MM.1S (cell line): ENCODE data around the gene FBXW10B.
"Not testable (repeated sequence)": the region's sequence is repeated elsewhere in the genome, so short reads cannot be mapped to it uniquely, and the experiment has no call there.

Experiments
- DNase-seq: peaks from one replicate; pipeline ENCODE4 v3.0.0-alpha.2; 2015
- H2AFZ ChIP-seq: fragments of 300-600 bp; sonication (generic); 2 replicates; pipeline ENCODE4 v1.6.0; 2016; ENCODE audit warnings: antibody characterized with exemption, low read length
- H3F3A ChIP-seq: fragments of 300-600 bp; sonication (generic); 2 replicates; pipeline ENCODE4 v1.6.1; 2016; ENCODE audit warnings: mild to moderate bottlenecking, antibody characterized with exemption, low read length, moderate library complexity, mixed read lengths; ENCODE audit not compliant: insufficient read depth
- H3K27ac ChIP-seq: fragments of 300-600 bp; sonication (generic); 2 replicates; pipeline ENCODE4 v1.5.1; 2016; ENCODE audit warnings: mild to moderate bottlenecking, low read length
- H3K27me3 ChIP-seq: fragments of 300-600 bp; sonication (generic); replicated peaks from 2 replicates; pipeline ENCODE4 v1.6.0; 2016; ENCODE audit warnings: low read length; ENCODE audit not compliant: insufficient read depth
- H3K36me3 ChIP-seq: fragments of 300-600 bp; sonication (generic); replicated peaks from 2 replicates; pipeline ENCODE4 v1.6.1; 2016; ENCODE audit warnings: mild to moderate bottlenecking, low read length, mixed read lengths; ENCODE audit not compliant: insufficient read depth
- H3K4me1 ChIP-seq: fragments of 300-600 bp; sonication (generic); 2 replicates; pipeline ENCODE4 v1.6.1; 2016; ENCODE audit warnings: low read length, mixed read lengths
- H3K4me2 ChIP-seq: fragments of 300-600 bp; sonication (generic); 2 replicates; pipeline ENCODE4 v1.6.0; 2016; ENCODE audit warnings: low read depth, low read length
- H3K4me3 ChIP-seq: fragments of 300-600 bp; sonication (generic); 2 replicates; pipeline ENCODE4 v1.5.1; 2016; ENCODE audit warnings: low read length, mixed read lengths
- H3K79me2 ChIP-seq: fragments of 300-600 bp; sonication (generic); 2 replicates; pipeline ENCODE4 v1.6.1; 2016; ENCODE audit warnings: mixed run types, low read length, mixed read lengths
- H3K9ac ChIP-seq: fragments of 300-600 bp; sonication (generic); 2 replicates; pipeline ENCODE4 v1.6.1; 2016; ENCODE audit warnings: low read length, mixed read lengths
- H3K9me2 ChIP-seq: fragments of 300-600 bp; sonication (generic); replicated peaks from 2 replicates; pipeline ENCODE4 v1.6.1; 2016; ENCODE audit warnings: mild to moderate bottlenecking, low read length, mixed read lengths; ENCODE audit not compliant: insufficient read depth
- H3K9me3 ChIP-seq: fragments of 300-600 bp; sonication (generic); replicated peaks from 2 replicates; pipeline ENCODE4 v1.6.1; 2016; ENCODE audit warnings: mild to moderate bottlenecking, low read length, mixed read lengths; ENCODE audit not compliant: insufficient read depth
- H4K20me1 ChIP-seq: fragments of 300-600 bp; sonication (generic); 2 replicates; pipeline ENCODE4 v1.6.1; 2016; ENCODE audit warnings: mild to moderate bottlenecking, low read length, moderate library complexity, mixed read lengths; ENCODE audit not compliant: insufficient read depth

FBXW10B gene

DNA sequence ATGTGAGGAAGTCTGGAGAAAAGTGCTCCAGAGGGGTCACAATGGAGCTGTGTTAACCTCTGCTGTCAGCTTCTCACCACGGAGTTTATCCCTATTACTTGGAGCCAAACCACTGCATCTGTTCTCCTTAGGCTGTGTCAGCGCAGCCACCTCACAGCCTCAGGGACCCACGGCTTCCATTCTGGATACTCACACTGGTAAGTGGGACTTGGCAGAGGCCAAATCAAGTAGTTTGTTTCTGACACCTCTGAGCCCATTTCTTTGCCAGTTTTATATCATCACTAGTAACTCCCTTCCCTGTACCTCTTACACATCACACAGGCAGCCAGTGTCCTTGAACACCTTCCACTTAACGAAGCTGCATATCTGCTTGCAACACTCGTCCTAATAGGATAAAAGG is 44.8 kb downstream of the FBXW10B start:
- H3K9me3 ChIP-seq, H3K9ac ChIP-seq, H2AFZ ChIP-seq, H3K4me1 ChIP-seq, H3K27me3 ChIP-seq, H4K20me1 ChIP-seq, H3K4me3 ChIP-seq, H3K9me2 ChIP-seq, H3K79me2 ChIP-seq, DNase-seq, H3K36me3 ChIP-seq, H3F3A ChIP-seq, H3K4me2 ChIP-seq, H3K27ac ChIP-seq: not testable (repeated sequence)

DNA sequence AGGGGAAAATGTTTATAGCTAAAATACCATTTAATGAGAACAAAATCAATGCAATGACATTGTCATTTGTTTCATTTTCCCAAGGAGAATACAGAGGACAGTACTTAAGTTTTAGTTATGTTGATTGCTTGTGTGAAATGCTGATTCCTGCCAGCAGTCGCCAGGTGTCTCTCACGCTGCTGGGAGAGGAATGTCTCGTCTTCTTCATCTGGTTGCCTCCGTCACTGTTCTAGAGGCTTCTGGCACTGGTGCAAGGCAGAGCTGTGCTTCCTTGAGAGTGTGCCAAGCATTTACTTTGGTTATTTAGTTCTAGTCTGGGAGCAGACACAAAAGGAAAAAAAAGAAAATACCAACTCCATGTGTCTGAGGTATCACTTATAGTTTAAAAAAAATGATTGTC is 45.6 kb downstream of the FBXW10B start:
- H3K4me3 ChIP-seq, H3K36me3 ChIP-seq, DNase-seq, H3K9me2 ChIP-seq, H3F3A ChIP-seq, H3K4me2 ChIP-seq, H3K9me3 ChIP-seq, H3K4me1 ChIP-seq, H3K27me3 ChIP-seq, H3K79me2 ChIP-seq, H3K9ac ChIP-seq, H4K20me1 ChIP-seq, H2AFZ ChIP-seq, H3K27ac ChIP-seq: not testable (repeated sequence)
